HepG2 (cell line): ENCODE measurements around the gene RAPGEF5. TPM values are rescaled to one million over a fixed set of nuclear protein-coding genes. Genes with fewer than 3 reads are reported as not detected.

Source experiments
- ATAC-seq: fragments of 200-7000 bp; cut with Tn5 transposase; 3 replicates; pipeline ENCODE4 v1.9.1; 2020; ENCODE audit warnings: mild to moderate bottlenecking, moderate library complexity
- BruUV-seq: library from RNA; stranded (reverse); fragments of 400-500 nt; replicated peaks from 2 replicates; lab custom pipeline; 2021; lab: Mats Ljungman, UMichigan
- CTCF ChIA-PET: fragments of 300-600 bp; formaldehyde crosslinking; extraction: SDS; loops from one replicate; lab custom pipeline; 2021; ENCODE audit warnings: low total read pairs, inconsistent platforms, low intra/inter-chr PET ratio; lab: Yijun Ruan, JAX
- POLR2A ChIA-PET: fragments of 350-600 bp; sonication (Branson Sonifier 250); formaldehyde crosslinking; loops from one replicate; lab custom pipeline; 2020; ENCODE audit warnings: antibody characterized with exemption, inconsistent platforms; lab: Yijun Ruan, JAX
- DNase-seq: peaks from one replicate; pipeline ENCODE4 v3.0.0-alpha.2; 2015; ENCODE audit warnings: low spot score
- FAIRE-seq: peaks from 3 replicates; lab custom pipeline; 2011; peaks lifted over from hg19 to GRCh38; lab: Jason Lieb, UNC
- H2AFZ ChIP-seq: one replicate; pipeline ENCODE4 v1.6.1; 2011; ENCODE audit warnings: low read length, inconsistent platforms
- H3K27ac ChIP-seq: fragments of 300-600 bp; 3 replicates; pipeline ENCODE4 v1.8.0; 2011; ENCODE audit warnings: mixed run types, mild to moderate bottlenecking, mixed read lengths, low read length, inconsistent platforms; ENCODE audit not compliant: insufficient read depth; ENCODE audit errors: extremely low read length
- H3K27me3 ChIP-seq, 2 experiments: fragments of 200-600 bp in 1 of 2; 2 replicates in 1 of 2; 3 replicates in 1 of 2; pipeline versions ENCODE4 v1.6.0 to v1.8.0; 2011; ENCODE audit warnings: low read length in 2 of 2, mild to moderate bottlenecking in 2 of 2, moderate library complexity in 2 of 2, inconsistent platforms in 1 of 2; ENCODE audit not compliant: insufficient read depth in 2 of 2, control insufficient read depth in 1 of 2
- H3K36me3 ChIP-seq, 2 experiments: fragments of 200-600 bp in 1 of 2; replicated peaks in 1 of 2; 2 replicates in 1 of 2; 3 replicates in 1 of 2; pipeline versions ENCODE4 v1.5.1 to v1.8.0; 2011; ENCODE audit warnings: low read length in 2 of 2, inconsistent platforms in 1 of 2; ENCODE audit not compliant: insufficient read depth in 2 of 2, control insufficient read depth in 1 of 2
- H3K4me1 ChIP-seq: 2 replicates; pipeline ENCODE4 v1.5.1; 2012; ENCODE audit warnings: low read length, inconsistent platforms; ENCODE audit not compliant: insufficient read depth
- H3K4me2 ChIP-seq: 2 replicates; pipeline ENCODE4 v1.6.0; 2011; ENCODE audit warnings: low read depth, low read length, inconsistent platforms
- H3K4me3 ChIP-seq, 3 experiments: fragments of 200-600 bp in 1 of 3; sonication (generic), shearing (Covaris generic) in 1 of 3; replicated peaks in 1 of 3; 2 replicates each; pipeline ENCODE4 v1.5.1; 2011 to 2016; ENCODE audit warnings: low read length in 3 of 3, inconsistent platforms in 2 of 3, low read depth in 2 of 3, mild to moderate bottlenecking in 2 of 3, control low read depth in 1 of 3, mixed read lengths in 1 of 3; ENCODE audit not compliant: insufficient read depth in 1 of 3
- H3K79me2 ChIP-seq: one replicate; pipeline ENCODE4 v1.6.1; 2011; ENCODE audit warnings: low read length, inconsistent platforms; ENCODE audit not compliant: insufficient read depth
- H3K9ac ChIP-seq: 2 replicates; pipeline ENCODE4 v1.6.0; 2011; ENCODE audit warnings: mild to moderate bottlenecking, low read depth, low read length, inconsistent platforms; ENCODE audit not compliant: insufficient read depth
- H3K9me3 ChIP-seq: 2 replicates; pipeline ENCODE4 v1.5.1; 2012; ENCODE audit warnings: mild to moderate bottlenecking, low read length
- H4K20me1 ChIP-seq: 2 replicates; pipeline ENCODE4 v1.6.0; 2011; ENCODE audit warnings: inconsistent platforms, mild to moderate bottlenecking, low read length, moderate library complexity; ENCODE audit not compliant: insufficient read depth
- CEBPZ ChIP-seq: IDR thresholded peaks from 2 replicates; pipeline ENCODE4 v1.6.1; 2012; ENCODE audit warnings: low read length, improper control_type of control experiment
- CERS6 ChIP-seq: sonication (generic); formaldehyde crosslinking; IDR thresholded peaks from 2 replicates; pipeline ENCODE4 v1.5.0; 2020; ENCODE audit warnings: missing genetic modification reagents
- DR1 ChIP-seq: sonication (generic); formaldehyde crosslinking; IDR thresholded peaks from 2 replicates; pipeline ENCODE4 v1.8.0; 2021; ENCODE audit warnings: mild to moderate bottlenecking, missing genetic modification reagents, inconsistent platforms
- ELF4 ChIP-seq: sonication (generic); formaldehyde crosslinking; IDR thresholded peaks from 2 replicates; pipeline ENCODE4 v1.5.0; 2020; ENCODE audit warnings: missing genetic modification reagents, mild to moderate bottlenecking, moderate library complexity, borderline replicate concordance
- SIN3B ChIP-seq: fragments of 150-350 bp; IDR thresholded peaks from 2 replicates; pipeline ENCODE4 v1.6.1; 2014; ENCODE audit warnings: low read length
- SP5 ChIP-seq: IDR thresholded peaks from 2 replicates; pipeline ENCODE4 v1.6.1; 2016; ENCODE audit warnings: low read depth, borderline replicate concordance
- ZBTB42 ChIP-seq: sonication (generic); formaldehyde crosslinking; IDR thresholded peaks from 2 replicates; pipeline ENCODE4 v1.5.0; 2020; ENCODE audit warnings: mild to moderate bottlenecking, missing genetic modification reagents
- ZNF253 ChIP-seq: sonication (generic); formaldehyde crosslinking; IDR thresholded peaks from 2 replicates; pipeline ENCODE4 v1.8.0; 2022; ENCODE audit warnings: mild to moderate bottlenecking, missing genetic modification reagents, borderline replicate concordance
- ZNF709 ChIP-seq: sonication (generic); formaldehyde crosslinking; IDR thresholded peaks from 2 replicates; pipeline ENCODE4 v1.5.0; 2020; ENCODE audit warnings: mild to moderate bottlenecking, missing genetic modification reagents
- ZNF816 ChIP-seq: sonication (generic); formaldehyde crosslinking; IDR thresholded peaks from 2 replicates; pipeline ENCODE4 v1.8.0; 2022; ENCODE audit warnings: missing genetic modification reagents, mild to moderate bottlenecking, borderline replicate concordance
- ZZZ3 ChIP-seq: sonication (generic); formaldehyde crosslinking; IDR thresholded peaks from 2 replicates; pipeline ENCODE4 v1.4.0; 2020; ENCODE audit warnings: missing genetic modification reagents, mild to moderate bottlenecking, borderline replicate concordance
- in situ Hi-C: cut with HindIII; loops from 2 replicates; pipeline ENCODE4 v1.10.0; 2017; ENCODE audit warnings: low pct_unique_long_range_greater_than_20kb; ENCODE audit not compliant: extremely low pct_ligation_motif_present
- intact Hi-C: fragments of 100-400 bp; cut with micrococcal nuclease; formaldehyde crosslinking; loops from one replicate; pipeline ENCODE4 v1.10.0; 2022; ENCODE audit not compliant: unreplicated experiment
- polyA plus RNA-seq, 8 experiments: library from polyadenylated mRNA; depleted of rRNA in 3 of 8; stranded (reverse) in 7 of 8; unstranded in 1 of 8; fragments of >200 nt; fragmentation: Illumina TruSeq in 4 of 8; extraction: Trizol in 4 of 8; gene quantifications; 2 replicates each; pipeline versions ENCODE4 v1.2.1 to v1.2.3, GENCODE V29; 2011 to 2016; ENCODE audit warnings: low read depth in 4 of 8, missing spikeins in 1 of 8, mixed read lengths in 1 of 8; ENCODE audit not compliant: insufficient read depth in 1 of 8
- total RNA-seq, 5 experiments: library from RNA; depleted of rRNA; stranded (reverse); fragments of >200 nt; fragmentation: Illumina TruSeq; extraction: Trizol; gene quantifications; 2 replicates each; pipeline ENCODE4 v1.2.3, GENCODE V29; 2016; ENCODE audit warnings: low read depth in 1 of 5

The RAPGEF5 gene
- total and polyA plus RNA-seq, 2 of the 13 experiments (the other 11 are each of a cell fraction or from before 2014, with no cell fraction given): 17.1 to 23.4 TPM

DNA sequence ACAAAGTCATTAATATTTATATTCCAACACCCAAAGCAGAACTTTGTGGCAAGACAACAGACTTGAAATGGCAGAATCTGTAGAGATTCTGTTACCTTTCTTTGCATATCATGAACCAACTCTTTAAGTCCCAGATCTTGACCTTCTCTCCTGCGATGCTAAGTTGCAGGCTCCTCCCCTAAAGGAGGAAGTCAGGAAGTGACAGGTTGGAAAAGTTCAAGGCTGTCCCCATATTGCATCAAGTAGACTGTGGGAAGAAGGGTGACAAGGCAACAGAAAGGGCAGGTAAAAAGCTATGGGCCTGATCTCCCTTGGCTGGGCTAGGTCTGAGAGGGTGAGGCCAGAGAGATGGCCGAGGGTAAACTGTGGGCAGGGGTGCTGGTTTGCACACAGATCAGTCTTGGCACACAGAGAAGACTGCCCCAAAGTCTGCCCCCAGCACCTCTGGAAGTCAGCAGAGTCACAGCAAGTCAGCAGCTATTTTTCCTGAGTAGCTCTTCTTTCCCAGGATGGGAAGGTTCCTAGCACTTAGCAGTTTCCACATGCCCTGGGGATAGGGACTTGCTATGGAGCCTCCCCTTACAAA, 115.1 kb downstream of the RAPGEF5 start (continued):
- TF ChIP-seq CEBPZ: no peak
- TF ChIP-seq SP5 (CRISPR knock-in tag): no peak
- TF ChIP-seq ZZZ3 (CRISPR knock-in tag): no peak
- TF ChIP-seq SIN3B: no peak
- no peak for TF ChIP-seq ZNF709
- TF ChIP-seq ZNF816: no peak

DNA sequence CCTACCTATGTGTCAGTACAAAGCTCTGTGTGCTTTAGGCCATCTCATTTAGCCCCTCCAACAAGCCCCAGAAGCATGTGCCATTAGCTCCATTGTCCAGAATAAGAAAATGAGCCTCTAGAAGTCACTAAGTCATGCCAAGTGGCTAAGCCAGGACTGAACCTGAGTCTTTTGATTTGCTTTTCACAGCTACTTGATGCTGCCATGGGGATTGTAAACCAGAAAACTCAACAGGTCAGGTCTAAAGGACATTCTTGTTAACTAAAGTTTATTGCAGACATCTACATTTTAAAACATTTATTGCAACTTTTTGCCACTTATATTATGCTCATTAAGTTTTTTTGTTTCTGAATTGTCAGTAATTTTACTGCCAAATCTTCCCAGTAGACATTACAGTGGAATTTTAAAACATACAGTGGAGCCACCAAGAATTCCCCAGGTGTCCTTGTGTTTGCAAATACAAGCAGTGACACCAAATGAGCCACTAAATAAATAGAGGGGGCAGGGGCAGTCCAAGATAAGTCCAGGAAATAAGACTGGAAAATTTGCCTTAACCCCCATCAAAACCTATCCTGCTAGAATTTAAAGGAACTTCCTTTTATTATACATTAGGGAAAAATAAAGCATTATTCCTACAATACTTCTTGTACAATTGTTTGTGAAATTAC, 115.9 kb downstream of the RAPGEF5 start:
- POLR2A ChIA-PET: no interaction called here
- Histone ChIP-seq H3K27ac (no peak overlapping the region), H2AFZ (no peak overlapping the region), H3K4me3 (no peak overlapping the region), H3K79me2 (no peaks in the 10 kb centered on the region), H3K27me3 (no peaks in the 10 kb centered on the region), H3K9ac (no peak overlapping the region), H3K4me2 (no peak overlapping the region), H3K36me3 (peaks cover 11 to 48% of the 10 kb centered on the region in 2 experiments), H3K9me3 (no peaks in the 10 kb centered on the region), H4K20me1 (peaks cover 12% of the 10 kb centered on the region; the same call in 1 of the 2 replicates), H3K4me1 (peaks cover 30% of the 10 kb centered on the region)
- intact Hi-C loops: no loop called here
- DNase-seq (peak; percentile 3), ATAC-seq (no peak), FAIRE-seq (no peak)
- no TSS peak for BruUV-seq
- TF ChIP-seq DR1 (CRISPR knock-in tag) (no peak), ZBTB42 (CRISPR knock-in tag) (no peak), CERS6 (CRISPR knock-in tag) (no peak), ELF4 (CRISPR knock-in tag) (no peak), ZNF253 (CRISPR knock-in tag) (no peak)
- in situ Hi-C loops: no loop called here
- CTCF ChIA-PET: no interaction called here
